A549 (cell line): ENCODE results near the gene TLR9. TPM values are rescaled to one million over a fixed set of nuclear protein-coding genes. Genes with fewer than 3 reads are reported as not detected.

Experiments
- CEBPB ChIP-seq, 2 experiments: fragments of >200 bp in 1 of 2; sonication (Bioruptor Twin) in 1 of 2; formaldehyde crosslinking in 1 of 2; IDR thresholded peaks; 2 replicates each; pipeline ENCODE4 v1.6.1; 2012 to 2016
- EHF ChIP-seq: fragments of 250-450 bp; sonication (Bioruptor Pico); IDR thresholded peaks from 2 replicates; pipeline ENCODE4 v1.5.0; 2020; ENCODE audit warnings: mild to moderate bottlenecking
- EHMT2 ChIP-seq: fragments of 200-600 bp; sonication (generic); IDR thresholded peaks from 2 replicates; pipeline ENCODE4 v1.6.1; 2016; ENCODE audit warnings: antibody characterized with exemption, low read depth, mild to moderate bottlenecking, moderate library complexity
- FOSL2 ChIP-seq, 2 experiments: fragments of 450-650 bp in 1 of 2; fragments of >200 bp in 1 of 2; sonication (Bioruptor Twin) in 1 of 2; formaldehyde crosslinking; IDR thresholded peaks; 2 replicates each; pipeline versions ENCODE4 v1.5.0 to v1.6.1; 2016 to 2020; ENCODE audit warnings: mild to moderate bottlenecking in 1 of 2, moderate library complexity in 1 of 2
- HOXB5 ChIP-seq: fragments of 250-450 bp; sonication (Bioruptor Pico); IDR thresholded peaks from 2 replicates; pipeline ENCODE4 v1.5.0; 2020; ENCODE audit warnings: mild to moderate bottlenecking, moderate library complexity
- JUN ChIP-seq, 2 experiments: fragments of >200 bp; sonication (Bioruptor Twin); formaldehyde crosslinking; IDR thresholded peaks; 2 replicates in 1 of 2; 3 replicates in 1 of 2; pipeline ENCODE4 v1.6.1; 2016 to 2017
- MAFK ChIP-seq: fragments of 450-650 bp; IDR thresholded peaks from 2 replicates; pipeline ENCODE4 v1.6.1; 2014; ENCODE audit not compliant: partially characterized antibody
- MAZ ChIP-seq: fragments of 150-350 bp; IDR thresholded peaks from 2 replicates; pipeline ENCODE4 v1.6.1; 2014; ENCODE audit warnings: antibody characterized with exemption, low read depth, low read length, borderline replicate concordance
- MYC ChIP-seq: IDR thresholded peaks from 2 replicates; pipeline ENCODE4 v1.6.1; 2012; ENCODE audit warnings: mild to moderate bottlenecking, inconsistent platforms, low read length, improper control_type of control experiment, borderline replicate concordance
- NR3C1 ChIP-seq: fragments of >200 bp; sonication (Bioruptor Twin); formaldehyde crosslinking; IDR thresholded peaks from 3 replicates; pipeline ENCODE4 v1.6.1; 2017
- PHF8 ChIP-seq: fragments of 200-600 bp; sonication (generic); IDR thresholded peaks from 2 replicates; pipeline ENCODE4 v1.6.1; 2016; ENCODE audit warnings: low read depth, mild to moderate bottlenecking, antibody characterized with exemption, moderate library complexity, borderline replicate concordance
- POLR2A ChIP-seq: IDR thresholded peaks from 2 replicates; pipeline ENCODE4 v1.6.1; 2012; ENCODE audit warnings: mild to moderate bottlenecking, low read length
- POLR2AphosphoS2 ChIP-seq: conservative IDR thresholded peaks from 2 replicates; pipeline ENCODE4 v1.6.1; 2012; ENCODE audit warnings: low read length, improper control_type of control experiment, inconsistent platforms
- RFX5 ChIP-seq: fragments of 450-650 bp; IDR thresholded peaks from 2 replicates; pipeline ENCODE4 v1.7.1; 2014; ENCODE audit warnings: antibody characterized with exemption, mild to moderate bottlenecking, moderate library complexity
- SREBF2 ChIP-seq: fragments of 450-650 bp; IDR thresholded peaks from 2 replicates; pipeline ENCODE4 v1.6.1; 2014; ENCODE audit warnings: mild to moderate bottlenecking, moderate library complexity
- TFCP2L1 ChIP-seq: fragments of 250-450 bp; sonication (Bioruptor Pico); IDR thresholded peaks from 2 replicates; pipeline ENCODE4 v1.5.0; 2021; ENCODE audit warnings: mild to moderate bottlenecking
- ZFP36 ChIP-seq: fragments of 450-650 bp; IDR thresholded peaks from 2 replicates; pipeline ENCODE4 v1.6.1; 2014; ENCODE audit warnings: borderline replicate concordance; ENCODE audit not compliant: partially characterized antibody
- ZSCAN20 ChIP-seq: fragments of 250-450 bp; sonication (Bioruptor Pico); IDR thresholded peaks from 2 replicates; pipeline ENCODE4 v1.8.0; 2022; ENCODE audit warnings: mild to moderate bottlenecking, moderate library complexity
- polyA plus RNA-seq, 4 experiments: library from polyadenylated mRNA; depleted of rRNA in 3 of 4; stranded (reverse); fragments of >200 nt; fragmentation: RNase III in 1 of 4; extraction: RNeasy Plus Mini Kit Qiagen cat#74134 plus additional on column Dnase treatment in 1 of 4; gene quantifications; 2 replicates in 3 of 4; 3 replicates in 1 of 4; pipeline ENCODE4 v1.2.3, GENCODE V29; 2011 to 2017
- TF ChIP-seq, protein P1 (sequence below): IDR thresholded peaks from 2 replicates; pipeline ENCODE4 v1.6.1; 2012
- TF ChIP-seq, protein P2 (sequence below): fragments of >200 bp; sonication (Bioruptor Twin); formaldehyde crosslinking; IDR thresholded peaks from 3 replicates; pipeline ENCODE4 v1.5.1; 2016
- TF ChIP-seq, protein P3 (sequence below): fragments of 450-650 bp; IDR thresholded peaks from 2 replicates; pipeline ENCODE4 v1.6.1; 2014; ENCODE audit warnings: antibody characterized with exemption
- TF ChIP-seq, protein P4 (sequence below): fragments of >200 bp; sonication (Bioruptor Twin); formaldehyde crosslinking; IDR thresholded peaks from 3 replicates; pipeline ENCODE4 v1.6.1; 2016

TLR9 gene
- polyA plus RNA-seq, 2 of the 4 experiments (the other 2 are of a cell fraction): 0.04 TPM; not detected in 1

DNA sequence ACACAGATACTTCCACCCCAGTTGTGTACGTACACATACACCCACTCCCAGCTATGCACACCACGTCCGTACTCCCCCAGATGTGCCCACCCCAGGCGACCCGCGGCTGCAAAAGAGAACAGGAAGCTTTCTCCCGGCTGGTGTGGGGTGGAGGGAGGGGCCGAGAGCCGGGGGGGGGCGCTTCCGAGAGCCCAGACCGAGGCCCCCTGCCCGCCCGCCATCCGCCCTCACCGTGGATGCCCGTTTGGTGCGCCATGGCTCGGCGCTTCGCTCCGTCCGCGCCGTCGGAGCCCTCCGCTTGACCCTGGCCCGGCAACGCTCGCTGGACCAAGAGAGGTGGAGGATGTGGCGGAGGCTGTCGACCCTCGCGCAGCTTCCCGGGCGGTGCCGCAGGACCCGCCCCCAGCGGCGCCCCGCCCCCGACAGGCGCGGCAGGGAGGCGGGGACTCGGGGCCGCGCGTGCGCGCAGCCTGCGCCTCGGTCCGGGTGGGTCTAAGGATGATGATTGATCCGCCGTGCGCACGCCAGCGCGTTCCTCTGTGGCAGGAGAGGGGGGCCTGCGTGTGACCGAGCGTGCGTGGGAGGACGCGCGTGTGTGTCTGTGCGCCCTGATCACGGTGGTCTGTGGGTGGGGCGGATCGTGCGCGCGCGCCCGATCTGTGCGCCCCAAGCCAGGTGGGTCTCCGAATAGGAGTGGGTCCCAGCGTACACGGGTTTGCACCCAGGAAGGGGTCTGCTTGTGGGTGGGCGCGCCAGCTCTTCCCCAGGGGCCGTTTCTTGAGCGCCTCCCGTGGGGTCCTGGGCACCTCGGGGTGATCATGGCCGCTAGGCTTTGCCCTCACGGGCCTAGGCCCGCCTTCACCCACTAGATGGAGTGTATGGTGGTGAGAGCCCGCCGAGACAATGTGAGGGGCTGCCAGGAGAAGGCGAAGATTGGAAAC, 13.6 kb upstream of the TLR9 start, which contains the start of gene TWF2 (continued):
- TF ChIP-seq MYC: no peak
- TF ChIP-seq EHF (CRISPR knock-in tag): no peak
- TF ChIP-seq HOXB5 (CRISPR knock-in tag): no peak
- TF ChIP-seq, protein P1, sequence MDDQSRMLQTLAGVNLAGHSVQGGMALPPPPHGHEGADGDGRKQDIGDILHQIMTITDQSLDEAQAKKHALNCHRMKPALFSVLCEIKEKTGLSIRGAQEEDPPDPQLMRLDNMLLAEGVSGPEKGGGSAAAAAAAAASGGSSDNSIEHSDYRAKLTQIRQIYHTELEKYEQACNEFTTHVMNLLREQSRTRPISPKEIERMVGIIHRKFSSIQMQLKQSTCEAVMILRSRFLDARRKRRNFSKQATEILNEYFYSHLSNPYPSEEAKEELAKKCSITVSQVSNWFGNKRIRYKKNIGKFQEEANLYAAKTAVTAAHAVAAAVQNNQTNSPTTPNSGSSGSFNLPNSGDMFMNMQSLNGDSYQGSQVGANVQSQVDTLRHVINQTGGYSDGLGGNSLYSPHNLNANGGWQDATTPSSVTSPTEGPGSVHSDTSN: no peak
- TF ChIP-seq MAZ: no peak
- TF ChIP-seq RFX5: no peak
- TF ChIP-seq, protein P2, sequence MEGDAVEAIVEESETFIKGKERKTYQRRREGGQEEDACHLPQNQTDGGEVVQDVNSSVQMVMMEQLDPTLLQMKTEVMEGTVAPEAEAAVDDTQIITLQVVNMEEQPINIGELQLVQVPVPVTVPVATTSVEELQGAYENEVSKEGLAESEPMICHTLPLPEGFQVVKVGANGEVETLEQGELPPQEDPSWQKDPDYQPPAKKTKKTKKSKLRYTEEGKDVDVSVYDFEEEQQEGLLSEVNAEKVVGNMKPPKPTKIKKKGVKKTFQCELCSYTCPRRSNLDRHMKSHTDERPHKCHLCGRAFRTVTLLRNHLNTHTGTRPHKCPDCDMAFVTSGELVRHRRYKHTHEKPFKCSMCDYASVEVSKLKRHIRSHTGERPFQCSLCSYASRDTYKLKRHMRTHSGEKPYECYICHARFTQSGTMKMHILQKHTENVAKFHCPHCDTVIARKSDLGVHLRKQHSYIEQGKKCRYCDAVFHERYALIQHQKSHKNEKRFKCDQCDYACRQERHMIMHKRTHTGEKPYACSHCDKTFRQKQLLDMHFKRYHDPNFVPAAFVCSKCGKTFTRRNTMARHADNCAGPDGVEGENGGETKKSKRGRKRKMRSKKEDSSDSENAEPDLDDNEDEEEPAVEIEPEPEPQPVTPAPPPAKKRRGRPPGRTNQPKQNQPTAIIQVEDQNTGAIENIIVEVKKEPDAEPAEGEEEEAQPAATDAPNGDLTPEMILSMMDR: 0 out of 3 replicates have a peak, but pooled peaks have one; percentile 15
- TF ChIP-seq FOSL2 (IDR thresholded peaks at IDR 0.05): no peak
- no peak for TF ChIP-seq FOSL2 (CRISPR knock-in tag; IDR thresholded peaks at IDR 0.05)
- peak; percentile 27 to 57; a peak in 2 of 5 replicates for TF ChIP-seq JUN (IDR thresholded peaks at IDR 0.05)
- TF ChIP-seq ZSCAN20 (CRISPR knock-in tag): no peak
- TF ChIP-seq TFCP2L1: no peak
- TF ChIP-seq POLR2AphosphoS2: no peak
- TF ChIP-seq ZFP36: no peak
- TF ChIP-seq CEBPB (IDR thresholded peaks at IDR 0.05): no peak
- peak; percentile 17; the same call in 1 of the 2 replicates for TF ChIP-seq PHF8
- TF ChIP-seq, protein P3, sequence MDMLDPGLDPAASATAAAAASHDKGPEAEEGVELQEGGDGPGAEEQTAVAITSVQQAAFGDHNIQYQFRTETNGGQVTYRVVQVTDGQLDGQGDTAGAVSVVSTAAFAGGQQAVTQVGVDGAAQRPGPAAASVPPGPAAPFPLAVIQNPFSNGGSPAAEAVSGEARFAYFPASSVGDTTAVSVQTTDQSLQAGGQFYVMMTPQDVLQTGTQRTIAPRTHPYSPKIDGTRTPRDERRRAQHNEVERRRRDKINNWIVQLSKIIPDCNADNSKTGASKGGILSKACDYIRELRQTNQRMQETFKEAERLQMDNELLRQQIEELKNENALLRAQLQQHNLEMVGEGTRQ: no peak
- peak; percentile 81 for TF ChIP-seq POLR2A
- no peak for TF ChIP-seq MAFK
- TF ChIP-seq, protein P4, sequence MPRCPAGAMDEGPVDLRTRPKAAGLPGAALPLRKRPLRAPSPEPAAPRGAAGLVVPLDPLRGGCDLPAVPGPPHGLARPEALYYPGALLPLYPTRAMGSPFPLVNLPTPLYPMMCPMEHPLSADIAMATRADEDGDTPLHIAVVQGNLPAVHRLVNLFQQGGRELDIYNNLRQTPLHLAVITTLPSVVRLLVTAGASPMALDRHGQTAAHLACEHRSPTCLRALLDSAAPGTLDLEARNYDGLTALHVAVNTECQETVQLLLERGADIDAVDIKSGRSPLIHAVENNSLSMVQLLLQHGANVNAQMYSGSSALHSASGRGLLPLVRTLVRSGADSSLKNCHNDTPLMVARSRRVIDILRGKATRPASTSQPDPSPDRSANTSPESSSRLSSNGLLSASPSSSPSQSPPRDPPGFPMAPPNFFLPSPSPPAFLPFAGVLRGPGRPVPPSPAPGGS: no peak; the same call in 2 of the 3 replicates
- no peak for TF ChIP-seq NR3C1
- no peak for TF ChIP-seq EHMT2
- no peak for TF ChIP-seq SREBF2
